GM12891 (cell line): ENCODE results near the gene GRIK2.

Experiments
- DNase-seq: peaks from one replicate; pipeline ENCODE4 v3.0.0; 2011; ENCODE audit warnings: low spot score; ENCODE audit not compliant: insufficient read length
- FAIRE-seq: peaks from 2 replicates; lab custom pipeline; 2011; peaks lifted over from hg19 to GRCh38; lab: Jason Lieb, UNC
- PAX5 ChIP-seq: IDR thresholded peaks from 2 replicates; pipeline ENCODE4 v1.6.1; 2011; ENCODE audit warnings: low read length, moderate library complexity, mild to moderate bottlenecking; ENCODE audit not compliant: insufficient read depth, severe bottlenecking
- POLR2A ChIP-seq: IDR thresholded peaks from 2 replicates; pipeline ENCODE4 v1.6.1; 2011; ENCODE audit warnings: low read depth, low read length, control low read depth
- POLR2AphosphoS5 ChIP-seq: IDR thresholded peaks from 2 replicates; pipeline ENCODE4 v1.6.1; 2011; ENCODE audit warnings: low read depth, low read length, control low read depth
- POU2F2 ChIP-seq: IDR thresholded peaks from 2 replicates; pipeline ENCODE4 v1.6.1; 2011; ENCODE audit warnings: low read depth, mild to moderate bottlenecking, control low read depth, low read length, moderate library complexity
- SPI1 ChIP-seq: IDR thresholded peaks from 2 replicates; pipeline ENCODE4 v1.6.1; 2011; ENCODE audit warnings: low read depth, low read length, control low read depth
- TAF1 ChIP-seq: IDR thresholded peaks from 2 replicates; pipeline ENCODE4 v1.6.1; 2011; ENCODE audit warnings: low read depth, low read length, control low read depth

Gene GRIK2

GRCh38 chr6:101391772-101392585 is 1.5 kb upstream of the GRIK2 start:
- no peak for FAIRE-seq
- no peak for DNase-seq
- no peak for TF ChIP-seq PAX5
- TF ChIP-seq TAF1, result no peak
- no peak for TF ChIP-seq POLR2A
- TF ChIP-seq POLR2AphosphoS5, result no peak
- no peak for TF ChIP-seq SPI1
- no peak for TF ChIP-seq POU2F2

- no peak for DNase-seq
- no peak for FAIRE-seq
- TF ChIP-seq TAF1, result no peak
- no peak for TF ChIP-seq POLR2AphosphoS5
- TF ChIP-seq POU2F2, result no peak
- TF ChIP-seq POLR2A, result no peak
- no peak for TF ChIP-seq PAX5
- no peak for TF ChIP-seq SPI1
Observed at GRCh38 chr6:101392586-101393230, 800 bp upstream of the GRIK2 start.

GRCh38 chr6:101393829-101394251 is 332 bp downstream of the GRIK2 start:
- FAIRE-seq, result no peak

GRCh38 chr6:101394936-101395335 is 1.4 kb downstream of the GRIK2 start:
- FAIRE-seq, result no peak

More at GRCh38 chr6:101393829-101394251, 332 bp downstream of the GRIK2 start:
- DNase-seq, result no peak
- TF ChIP-seq SPI1 (no peak), POLR2AphosphoS5 (no peak), PAX5 (no peak), POLR2A (no peak), POU2F2 (no peak), TAF1 (no peak)

GRCh38 chr6:101395345-101395744 is 1.8 kb downstream of the GRIK2 start:
- FAIRE-seq, result no peak
- no peak for DNase-seq
- TF ChIP-seq SPI1 (no peak), POLR2AphosphoS5 (no peak), PAX5 (no peak), TAF1 (no peak), POU2F2 (no peak), POLR2A (no peak)

More at GRCh38 chr6:101394936-101395335, 1.4 kb downstream of the GRIK2 start:
- TF ChIP-seq PAX5, result no peak
- TF ChIP-seq TAF1, result no peak
- no peak for TF ChIP-seq POLR2AphosphoS5
- TF ChIP-seq POLR2A, result no peak
- no peak for TF ChIP-seq SPI1
- TF ChIP-seq POU2F2, result no peak
- DNase-seq, result no peak

GRCh38 chr6:101396548-101397173 is 3.2 kb downstream of the GRIK2 start:
- DNase-seq (no peak), FAIRE-seq (peak; percentile 9)
- TF ChIP-seq POLR2A, result no peak
- TF ChIP-seq POU2F2, result no peak
- no peak for TF ChIP-seq POLR2AphosphoS5
- no peak for TF ChIP-seq SPI1
- TF ChIP-seq TAF1, result no peak
- no peak for TF ChIP-seq PAX5

GRCh38 chr6:101397199-101397598 is 3.7 kb downstream of the GRIK2 start:
- TF ChIP-seq SPI1, result no peak
- no peak for TF ChIP-seq POLR2A
- TF ChIP-seq POLR2AphosphoS5, result no peak
- no peak for TF ChIP-seq TAF1
- no peak for TF ChIP-seq POU2F2
- no peak for TF ChIP-seq PAX5
- FAIRE-seq, result no peak
- no peak for DNase-seq

- no peak for TF ChIP-seq POU2F2
- no peak for TF ChIP-seq POLR2A
- TF ChIP-seq SPI1, result no peak
- TF ChIP-seq PAX5, result no peak
- no peak for TF ChIP-seq POLR2AphosphoS5
- no peak for TF ChIP-seq TAF1
- DNase-seq (no peak), FAIRE-seq (no peak)
Observed at GRCh38 chr6:101398716-101399615, 5.5 kb downstream of the GRIK2 start.
